H1 (cell line): ENCODE results near the gene MBLAC1. TPM values are rescaled to one million over a fixed set of nuclear protein-coding genes. Genes with fewer than 3 reads are reported as not detected.

Source experiments
- CTCF ChIA-PET: fragments of 300-600 bp; sonication (Branson Sonifier 250); formaldehyde crosslinking; loops from one replicate; lab custom pipeline; 2021; ENCODE audit not compliant: partially characterized antibody; lab: Charles Lee
- POLR2A ChIA-PET: fragments of 300-600 bp; sonication (Branson Sonifier 250); formaldehyde crosslinking; loops from one replicate; lab custom pipeline; 2021; ENCODE audit warnings: inconsistent platforms; ENCODE audit not compliant: partially characterized antibody; lab: Charles Lee
- DNase-seq, 2 experiments: peaks; one replicate each; pipeline versions ENCODE4 v3.0.0 to v3.0.0-alpha.2; 2010 to 2022; ENCODE audit warnings: low spot score in 2 of 2, low read depth in 1 of 2, mixed read lengths in 1 of 2
- FAIRE-seq: peaks from 2 replicates; lab custom pipeline; 2011; peaks lifted over from hg19 to GRCh38; lab: Jason Lieb, UNC
- H2AFZ ChIP-seq: 2 replicates; pipeline ENCODE4 v1.8.1; 2012; ENCODE audit warnings: low read length, inconsistent platforms
- H2AK5ac ChIP-seq: 2 replicates; pipeline ENCODE4 v1.6.1; 2013; ENCODE audit warnings: low read depth, low read length
- H2BK120ac ChIP-seq: replicated peaks from 2 replicates; pipeline ENCODE3; 2013; ENCODE audit warnings: low read depth, low read length, inconsistent platforms
- H2BK12ac ChIP-seq: 2 replicates; pipeline ENCODE4 v1.6.1; 2013; ENCODE audit warnings: low read depth, low read length
- H2BK15ac ChIP-seq: 2 replicates; pipeline ENCODE4 v1.6.1; 2013; ENCODE audit warnings: low read length
- H2BK20ac ChIP-seq: 2 replicates; pipeline ENCODE4 v1.6.1; 2013; ENCODE audit warnings: low read length
- H2BK5ac ChIP-seq: 2 replicates; pipeline ENCODE4 v1.6.1; 2013; ENCODE audit warnings: low read depth, low read length
- H3K14ac ChIP-seq: 2 replicates; pipeline ENCODE4 v1.6.1; 2013; ENCODE audit warnings: inconsistent platforms; ENCODE audit not compliant: insufficient read length
- H3K18ac ChIP-seq: 2 replicates; pipeline ENCODE4 v1.6.1; 2013; ENCODE audit warnings: low read length; ENCODE audit errors: extremely low read depth
- H3K23ac ChIP-seq: 2 replicates; pipeline ENCODE4 v1.6.1; 2013; ENCODE audit warnings: inconsistent platforms; ENCODE audit not compliant: insufficient read length
- H3K23me2 ChIP-seq: 2 replicates; pipeline ENCODE4 v1.6.1; 2013; ENCODE audit warnings: low read depth, low read length
- H3K27ac ChIP-seq: 2 replicates; pipeline ENCODE4 v1.6.1; 2011; ENCODE audit warnings: low read depth, low read length, inconsistent platforms
- H3K27me3 ChIP-seq, 4 experiments: replicated peaks in 1 of 4; 1 replicate in 1 of 4; 2 replicates in 3 of 4; pipeline versions ENCODE4 v1.6.1 to v1.8.1; 2011 to 2013; ENCODE audit warnings: low read length in 3 of 4, mild to moderate bottlenecking in 3 of 4, inconsistent platforms in 2 of 4, mixed read lengths in 2 of 4, moderate library complexity in 1 of 4; ENCODE audit not compliant: control insufficient read depth in 3 of 4, insufficient read depth in 3 of 4; ENCODE audit errors: extremely low read depth in 1 of 4
- H3K36me3 ChIP-seq, 4 experiments: 2 replicates each; pipeline versions ENCODE4 v1.6.1 to v1.8.1; 2011 to 2013; ENCODE audit warnings: mild to moderate bottlenecking in 4 of 4, low read length in 3 of 4, moderate library complexity in 2 of 4, control low read depth in 1 of 4, inconsistent platforms in 1 of 4; ENCODE audit not compliant: insufficient read depth in 4 of 4, control insufficient read depth in 2 of 4
- H3K4ac ChIP-seq: replicated peaks from 2 replicates; pipeline ENCODE3; 2013; ENCODE audit warnings: low read length, low read depth, mixed read lengths, inconsistent platforms; ENCODE audit not compliant: insufficient read length
- H3K4me1 ChIP-seq, 4 experiments: replicated peaks in 1 of 4; 1 replicate in 1 of 4; 2 replicates in 3 of 4; pipeline versions ENCODE4 v1.6.1 to v1.8.1; 2011 to 2013; ENCODE audit warnings: low read length in 3 of 4, inconsistent platforms in 2 of 4, mixed read lengths in 1 of 4; ENCODE audit not compliant: insufficient read depth in 4 of 4, control insufficient read depth in 3 of 4
- H3K4me2 ChIP-seq, 2 experiments: 2 replicates each; pipeline versions ENCODE4 v1.6.1 to v1.8.1; 2011 to 2013; ENCODE audit warnings: low read depth in 2 of 2, low read length in 2 of 2, control low read depth in 1 of 2, inconsistent platforms in 1 of 2, mild to moderate bottlenecking in 1 of 2; ENCODE audit not compliant: insufficient read depth in 1 of 2
- H3K4me3 ChIP-seq, 4 experiments: fragments of 200-600, 300-600 bp in 1 of 4; sonication (generic), shearing (Covaris generic), sonication (Bioruptor Twin) in 1 of 4; 2 replicates each; pipeline versions ENCODE4 v1.5.1 to v1.8.1; 2011 to 2016; ENCODE audit warnings: low read length in 4 of 4, low read depth in 3 of 4, control low read depth in 2 of 4, inconsistent platforms in 2 of 4, mild to moderate bottlenecking in 2 of 4, mixed read lengths in 1 of 4, moderate library complexity in 1 of 4; ENCODE audit not compliant: insufficient read depth in 2 of 4; ENCODE audit errors: extremely low read depth in 1 of 4
- H3K56ac ChIP-seq: replicated peaks from 2 replicates; pipeline ENCODE3; 2013; ENCODE audit warnings: low read depth, mild to moderate bottlenecking, mixed read lengths, low read length, inconsistent platforms; ENCODE audit not compliant: insufficient read length
- H3K79me1 ChIP-seq: 2 replicates; pipeline ENCODE4 v1.6.1; 2013; ENCODE audit warnings: low read depth, low read length, control low read depth
- H3K79me2 ChIP-seq, 2 experiments: 2 replicates each; pipeline versions ENCODE4 v1.6.1 to v1.8.1; 2012 to 2013; ENCODE audit warnings: low read length in 2 of 2, mild to moderate bottlenecking in 2 of 2, inconsistent platforms in 1 of 2; ENCODE audit not compliant: insufficient read depth in 2 of 2, control insufficient read depth in 1 of 2
- H3K9ac ChIP-seq, 4 experiments: replicated peaks in 1 of 4; 1 replicate in 1 of 4; 2 replicates in 3 of 4; pipeline versions ENCODE4 v1.6.1 to v1.8.1; 2011 to 2013; ENCODE audit warnings: low read depth in 3 of 4, low read length in 3 of 4, control low read depth in 2 of 4, mild to moderate bottlenecking in 2 of 4, moderate library complexity in 2 of 4, inconsistent platforms in 1 of 4; ENCODE audit errors: extremely low read depth in 1 of 4
- H3K9me3 ChIP-seq, 2 experiments: 2 replicates each; pipeline versions ENCODE4 v1.6.1 to v1.8.1; 2012 to 2013; ENCODE audit warnings: mild to moderate bottlenecking in 2 of 2, moderate library complexity in 2 of 2, control low read depth in 1 of 2, inconsistent platforms in 1 of 2, low read depth in 1 of 2, low read length in 1 of 2, mixed read lengths in 1 of 2; ENCODE audit not compliant: insufficient read depth in 2 of 2
- H4K20me1 ChIP-seq, 2 experiments: replicated peaks in 1 of 2; 2 replicates each; pipeline versions ENCODE3 to v1.8.1; 2011 to 2013; ENCODE audit warnings: inconsistent platforms in 2 of 2, low read length in 2 of 2, mild to moderate bottlenecking in 1 of 2; ENCODE audit not compliant: insufficient read depth in 2 of 2, control insufficient read depth in 1 of 2
- H4K5ac ChIP-seq: 2 replicates; pipeline ENCODE4 v1.6.1; 2013; ENCODE audit warnings: low read length, low read depth, mixed read lengths, inconsistent platforms; ENCODE audit not compliant: insufficient read length
- H4K8ac ChIP-seq: 2 replicates; pipeline ENCODE4 v1.8.0; 2013; ENCODE audit warnings: mild to moderate bottlenecking, moderate library complexity, low read length, inconsistent platforms; ENCODE audit not compliant: insufficient read depth; ENCODE audit errors: extremely low read depth
- H4K91ac ChIP-seq: replicated peaks from 2 replicates; pipeline ENCODE3; 2013; ENCODE audit warnings: low read length, mixed read lengths, inconsistent platforms; ENCODE audit not compliant: insufficient read length
- BACH1 ChIP-seq: IDR thresholded peaks from 2 replicates; pipeline ENCODE4 v1.6.1; 2012; ENCODE audit warnings: low read length, improper control_type of control experiment
- SAP30 ChIP-seq: fragments of 300-600 bp; sonication (generic); IDR thresholded peaks from 2 replicates; pipeline ENCODE4 v1.7.1; 2012; ENCODE audit warnings: low read length, moderate library complexity, mild to moderate bottlenecking, inconsistent platforms; ENCODE audit not compliant: insufficient read depth, insufficient replicate concordance
- WGBS, 2 experiments: shearing (Covaris generic) in 1 of 2; methylation state at CpG; one replicate each; pipeline versions ENCODE4 v1.1.6 to v1.1.7; 2013 to 2015; ENCODE audit warnings: low lambda C conversion rate in 2 of 2, mixed read lengths in 2 of 2, inconsistent platforms in 1 of 2, low coverage in 1 of 2, missing lambda C conversion rate in 1 of 2; ENCODE audit not compliant: insufficient replicate concordance in 2 of 2, insufficient coverage in 1 of 2, insufficient read length in 1 of 2; ENCODE audit errors: extremely low coverage in 1 of 2, missing lambda C conversion rate in 1 of 2; 5-methylcytosine and 5-hydroxymethylcytosine counted together
- polyA plus RNA-seq, 7 experiments: library from polyadenylated mRNA; depleted of rRNA in 3 of 7; stranded (reverse) in 5 of 7; unstranded in 2 of 7; fragments of >200 nt in 5 of 7; fragments of 200-250 nt in 2 of 7; gene quantifications; 1 replicate in 5 of 7; 2 replicates in 1 of 7; 4 replicates in 1 of 7; pipeline versions ENCODE4 v1.2.1 to v1.2.3, GENCODE V29; 2011 to 2013; ENCODE audit warnings: missing spikeins in 2 of 7, mixed read lengths in 2 of 7
- total RNA-seq: library from RNA; stranded (reverse); fragmentation: NEBNext Ultra II Directional; extraction: Animal tissue kit (Norgen Biotek cat#: 25700); gene quantifications from 2 replicates; pipeline ENCODE4 v1.2.1, GENCODE V29; 2021

MBLAC1 gene
- total and polyA plus RNA-seq, 2 of the 8 experiments (the other 6 are each of a cell fraction or from before 2014, with no cell fraction given), result 1.00 to 1.7 TPM

DNA sequence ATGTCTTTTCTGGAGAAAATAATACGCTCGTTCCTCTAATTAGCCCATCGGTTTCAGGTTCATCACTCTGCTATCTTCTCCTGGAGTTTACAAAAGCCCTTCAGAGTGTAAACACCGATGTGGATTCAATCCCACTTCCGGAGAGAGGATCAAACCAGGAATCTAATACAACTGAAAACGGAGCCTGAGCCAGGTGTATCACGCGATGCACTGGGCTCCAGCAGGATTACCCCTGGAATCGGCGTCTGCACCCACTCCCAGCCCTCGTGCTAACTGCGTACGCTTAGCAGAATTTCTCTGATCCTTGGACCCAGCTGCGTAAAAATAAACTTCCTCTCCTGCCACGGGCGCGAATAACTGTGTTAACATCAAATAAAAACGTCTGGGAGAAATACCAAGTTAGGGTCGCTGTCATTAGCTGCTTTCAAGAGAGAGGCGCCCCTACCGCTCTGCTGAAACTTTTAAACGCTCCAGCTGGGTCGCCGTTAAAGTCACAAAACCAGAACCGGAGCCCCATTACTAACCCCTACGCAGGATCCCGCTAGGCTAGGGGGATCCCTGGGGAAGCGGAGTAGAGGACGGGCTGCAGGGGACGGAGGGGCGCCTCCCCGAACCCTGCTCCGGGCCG lies 45.7 kb upstream of the MBLAC1 start:
- Histone ChIP-seq H3K4ac (peak overlapping the region; percentile 97), H4K8ac (peak overlapping the region; percentile 100), H3K14ac (no peak overlapping the region), H3K79me1 (peaks cover 4% of the 10 kb centered on the region; the same call in 1 of the 2 replicates), H3K4me1 (peaks cover 0 to 9% (median 4%) of the 10 kb centered on the region in 4 experiments; a peak in 3 of 7 replicates), H3K36me3 (peaks cover 20 to 41% (median 31%) of the 10 kb centered on the region in 4 experiments), H3K23me2 (peaks cover 6% of the 10 kb centered on the region; the same call in 1 of the 2 replicates), H3K9me3 (peaks cover 4 to 8% of the 10 kb centered on the region in 2 experiments; a peak in 2 of 4 replicates), H3K27ac (peak overlapping the region; percentile 91)
- ChIA-PET POLR2A (interaction anchor here (0.9 to 19.6 kb wide), 5 partner anchors 11 to 36 kb away, joined by 3 to 722 read pairs (median 163); partner anchors contain the start of genes AP4M1, MCM7 and ZSCAN21), CTCF (interaction anchor here (0.9 kb wide), 1 partner anchor 17 kb away, joined by 3 read pairs; no protein-coding TSS in a partner anchor)
- no peak for FAIRE-seq
- TF ChIP-seq BACH1, result no peak
- peak; percentile 45 for TF ChIP-seq SAP30
- TF ChIP-seq, all 59 proteins: peak for 1
- H2AK5ac ChIP-seq, result no peak overlapping the region
- peak overlapping the region; percentile 55 for H4K91ac ChIP-seq
- DNase-seq, result no peak
- H4K5ac ChIP-seq, result peak overlapping the region; percentile 68
- H2AFZ ChIP-seq, result no peak overlapping the region
- H4K20me1 ChIP-seq, result peaks cover 1 to 3% of the 10 kb centered on the region in 2 experiments
- peak overlapping the region; percentile 66 to 73 for H3K4me2 ChIP-seq
- peak overlapping the region; percentile 76 to 100 (median 96) for H3K4me3 ChIP-seq
- no peak overlapping the region for H2BK12ac ChIP-seq
- H3K18ac ChIP-seq, result no peak overlapping the region
- no peak overlapping the region for H3K23ac ChIP-seq
- H2BK15ac ChIP-seq, result no peak overlapping the region
- peaks cover 32 to 52% of the 10 kb centered on the region in 2 experiments for H3K79me2 ChIP-seq
- no peak overlapping the region for H2BK20ac ChIP-seq
- peak overlapping the region; percentile 94 to 97 (median 94) for H3K9ac ChIP-seq
- WGBS, 2 experiments, result 4% methylated on average over 32 of the region's 34 CpGs; no CpG with 5 or more reads in 1 of the 2 experiments
- H2BK120ac ChIP-seq, result no peak overlapping the region
- H2BK5ac ChIP-seq, result peak overlapping the region; percentile 85
- no peaks in the 10 kb centered on the region for H3K27me3 ChIP-seq
- peak overlapping the region; percentile 92 for H3K56ac ChIP-seq
